Measurements from ENCODE around the gene NXPE3.

The NXPE3 gene

DNA sequence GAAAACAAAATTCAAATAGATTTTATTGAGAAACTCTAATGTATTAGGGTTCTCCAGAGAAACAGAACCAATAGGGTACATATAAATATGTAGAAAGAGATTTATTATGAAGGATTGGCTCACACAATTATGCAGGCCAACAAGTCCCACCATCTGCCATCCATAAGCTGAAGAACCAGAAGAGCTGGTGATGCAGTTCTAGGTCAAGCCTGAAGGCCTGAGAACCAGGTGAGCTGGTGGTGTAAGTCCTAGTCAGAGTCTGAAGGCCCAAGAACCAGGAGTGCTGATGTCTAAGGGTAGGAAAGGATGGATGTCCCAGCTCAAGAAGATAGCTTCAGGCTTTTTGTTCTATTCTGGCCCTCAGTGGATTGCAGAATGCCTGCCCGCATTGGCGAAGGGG is 67.7 kb downstream of the NXPE3 start (continued):
- no peak for TF ChIP-seq ARNTL (CRISPR knock-in tag; IDR thresholded peaks at IDR 0.05; ENCODE audit: borderline replicate concordance, low read depth)

GRCh38 chr3:101847328-101847727 is 68.3 kb downstream of the NXPE3 start:
- no peak for TF ChIP-seq ZNF8 (CRISPR knock-in tag; IDR thresholded peaks at IDR 0.05)
- TF ChIP-seq ZFP3 (CRISPR knock-in tag; IDR thresholded peaks at IDR 0.05): no peak
- no peak for TF ChIP-seq PATZ1 (CRISPR knock-in tag; IDR thresholded peaks at IDR 0.05; ENCODE audit: borderline replicate concordance)
- TF ChIP-seq, protein P1, sequence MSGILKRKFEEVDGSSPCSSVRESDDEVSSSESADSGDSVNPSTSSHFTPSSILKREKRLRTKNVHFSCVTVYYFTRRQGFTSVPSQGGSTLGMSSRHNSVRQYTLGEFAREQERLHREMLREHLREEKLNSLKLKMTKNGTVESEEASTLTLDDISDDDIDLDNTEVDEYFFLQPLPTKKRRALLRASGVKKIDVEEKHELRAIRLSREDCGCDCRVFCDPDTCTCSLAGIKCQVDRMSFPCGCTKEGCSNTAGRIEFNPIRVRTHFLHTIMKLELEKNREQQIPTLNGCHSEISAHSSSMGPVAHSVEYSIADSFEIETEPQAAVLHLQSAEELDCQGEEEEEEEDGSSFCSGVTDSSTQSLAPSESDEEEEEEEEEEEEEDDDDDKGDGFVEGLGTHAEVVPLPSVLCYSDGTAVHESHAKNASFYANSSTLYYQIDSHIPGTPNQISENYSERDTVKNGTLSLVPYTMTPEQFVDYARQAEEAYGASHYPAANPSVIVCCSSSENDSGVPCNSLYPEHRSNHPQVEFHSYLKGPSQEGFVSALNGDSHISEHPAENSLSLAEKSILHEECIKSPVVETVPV (CRISPR knock-in tag; IDR thresholded peaks at IDR 0.05): no peak
- TF ChIP-seq SNAI2 (CRISPR knock-in tag; IDR thresholded peaks at IDR 0.05): no peak
- no peak for TF ChIP-seq ZNF565 (CRISPR knock-in tag; conservative IDR thresholded peaks at IDR 0.05; ENCODE audit: low read depth)
- TF ChIP-seq PPARA (CRISPR knock-in tag; IDR thresholded peaks at IDR 0.05; ENCODE audit: borderline replicate concordance): no peak
- no peak for TF ChIP-seq ESRRG (CRISPR knock-in tag; IDR thresholded peaks at IDR 0.05)
- no peak for TF ChIP-seq TOX (CRISPR knock-in tag; IDR thresholded peaks at IDR 0.05; ENCODE audit: borderline replicate concordance)
- TF ChIP-seq ZC3H10 (CRISPR knock-in tag; IDR thresholded peaks at IDR 0.05): no peak

DNA sequence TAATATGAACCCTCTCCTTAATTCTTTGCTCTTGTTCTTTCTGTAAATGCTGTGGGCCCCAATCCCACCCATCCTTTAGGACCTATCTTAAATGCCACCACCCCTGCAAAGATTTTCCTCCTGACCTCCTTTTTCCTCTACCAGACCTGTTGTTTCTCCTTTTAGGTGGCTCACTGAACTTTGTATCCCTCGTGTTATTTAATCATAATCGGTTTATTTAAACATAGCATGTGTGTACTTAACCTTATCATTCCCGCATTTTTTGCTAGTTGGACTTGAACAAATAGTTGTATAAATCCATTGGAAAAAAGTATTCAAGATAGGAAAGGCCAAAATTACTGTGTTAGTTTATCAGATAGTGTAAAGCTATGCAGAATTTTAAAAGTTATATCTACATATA is 69.3 kb downstream of the NXPE3 start:
- no peak for TF ChIP-seq ISL1 (CRISPR knock-in tag; IDR thresholded peaks at IDR 0.05)
- TF ChIP-seq CSDC2 (CRISPR knock-in tag; IDR thresholded peaks at IDR 0.05): no peak
- no peak for TF ChIP-seq SNAI2 (CRISPR knock-in tag; IDR thresholded peaks at IDR 0.05)
- TF ChIP-seq, protein P2, sequence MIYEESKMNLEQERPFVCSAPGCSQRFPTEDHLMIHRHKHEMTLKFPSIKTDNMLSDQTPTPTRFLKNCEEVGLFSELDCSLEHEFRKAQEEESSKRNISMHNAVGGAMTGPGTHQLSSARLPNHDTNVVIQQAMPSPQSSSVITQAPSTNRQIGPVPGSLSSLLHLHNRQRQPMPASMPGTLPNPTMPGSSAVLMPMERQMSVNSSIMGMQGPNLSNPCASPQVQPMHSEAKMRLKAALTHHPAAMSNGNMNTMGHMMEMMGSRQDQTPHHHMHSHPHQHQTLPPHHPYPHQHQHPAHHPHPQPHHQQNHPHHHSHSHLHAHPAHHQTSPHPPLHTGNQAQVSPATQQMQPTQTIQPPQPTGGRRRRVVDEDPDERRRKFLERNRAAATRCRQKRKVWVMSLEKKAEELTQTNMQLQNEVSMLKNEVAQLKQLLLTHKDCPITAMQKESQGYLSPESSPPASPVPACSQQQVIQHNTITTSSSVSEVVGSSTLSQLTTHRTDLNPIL (CRISPR knock-in tag; IDR thresholded peaks at IDR 0.05; ENCODE audit: low read depth): no peak
- no peak for TF ChIP-seq RARB (CRISPR knock-in tag; IDR thresholded peaks at IDR 0.05)
- no peak for TF ChIP-seq ZC3H10 (CRISPR knock-in tag; IDR thresholded peaks at IDR 0.05)
- TF ChIP-seq GLIS3 (CRISPR knock-in tag; IDR thresholded peaks at IDR 0.05): no peak
- no peak for TF ChIP-seq OSR1 (CRISPR knock-in tag; IDR thresholded peaks at IDR 0.05)
- no peak for TF ChIP-seq ZFP3 (CRISPR knock-in tag; IDR thresholded peaks at IDR 0.05)
- TF ChIP-seq PATZ1 (CRISPR knock-in tag; IDR thresholded peaks at IDR 0.05; ENCODE audit: borderline replicate concordance): no peak
- TF ChIP-seq POU6F1 (CRISPR knock-in tag; IDR thresholded peaks at IDR 0.05; ENCODE audit: borderline replicate concordance, low read depth): no peak
- no peak for TF ChIP-seq TCF4 (CRISPR knock-in tag; IDR thresholded peaks at IDR 0.05; ENCODE audit: borderline replicate concordance)
- TF ChIP-seq BACH2 (CRISPR knock-in tag; IDR thresholded peaks at IDR 0.05; ENCODE audit: borderline replicate concordance): no peak
- no peak for TF ChIP-seq ESRRG (CRISPR knock-in tag; IDR thresholded peaks at IDR 0.05)
- TF ChIP-seq ZNF565 (CRISPR knock-in tag; conservative IDR thresholded peaks at IDR 0.05; ENCODE audit: low read depth): no peak
- TF ChIP-seq, protein P3, sequence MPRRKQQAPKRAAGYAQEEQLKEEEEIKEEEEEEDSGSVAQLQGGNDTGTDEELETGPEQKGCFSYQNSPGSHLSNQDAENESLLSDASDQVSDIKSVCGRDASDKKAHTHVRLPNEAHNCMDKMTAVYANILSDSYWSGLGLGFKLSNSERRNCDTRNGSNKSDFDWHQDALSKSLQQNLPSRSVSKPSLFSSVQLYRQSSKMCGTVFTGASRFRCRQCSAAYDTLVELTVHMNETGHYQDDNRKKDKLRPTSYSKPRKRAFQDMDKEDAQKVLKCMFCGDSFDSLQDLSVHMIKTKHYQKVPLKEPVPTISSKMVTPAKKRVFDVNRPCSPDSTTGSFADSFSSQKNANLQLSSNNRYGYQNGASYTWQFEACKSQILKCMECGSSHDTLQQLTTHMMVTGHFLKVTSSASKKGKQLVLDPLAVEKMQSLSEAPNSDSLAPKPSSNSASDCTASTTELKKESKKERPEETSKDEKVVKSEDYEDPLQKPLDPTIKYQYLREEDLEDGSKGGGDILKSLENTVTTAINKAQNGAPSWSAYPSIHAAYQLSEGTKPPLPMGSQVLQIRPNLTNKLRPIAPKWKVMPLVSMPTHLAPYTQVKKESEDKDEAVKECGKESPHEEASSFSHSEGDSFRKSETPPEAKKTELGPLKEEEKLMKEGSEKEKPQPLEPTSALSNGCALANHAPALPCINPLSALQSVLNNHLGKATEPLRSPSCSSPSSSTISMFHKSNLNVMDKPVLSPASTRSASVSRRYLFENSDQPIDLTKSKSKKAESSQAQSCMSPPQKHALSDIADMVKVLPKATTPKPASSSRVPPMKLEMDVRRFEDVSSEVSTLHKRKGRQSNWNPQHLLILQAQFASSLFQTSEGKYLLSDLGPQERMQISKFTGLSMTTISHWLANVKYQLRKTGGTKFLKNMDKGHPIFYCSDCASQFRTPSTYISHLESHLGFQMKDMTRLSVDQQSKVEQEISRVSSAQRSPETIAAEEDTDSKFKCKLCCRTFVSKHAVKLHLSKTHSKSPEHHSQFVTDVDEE (CRISPR knock-in tag; IDR thresholded peaks at IDR 0.05): no peak
- TF ChIP-seq, protein P1 (CRISPR knock-in tag; IDR thresholded peaks at IDR 0.05): no peak
- TF ChIP-seq TOX (CRISPR knock-in tag; IDR thresholded peaks at IDR 0.05; ENCODE audit: borderline replicate concordance): no peak
- no peak for ATAC-seq

More at GRCh38 chr3:101847328-101847727, 68.3 kb downstream of the NXPE3 start:
- ATAC-seq: no peak

Measured in SK-N-SH treated with all-trans-retinoic acid at 6 μM for 48 hours (cell line).